Pons (tissue), 1 donor: ENCODE data around the gene CDC42EP1.
"Not testable (repeated sequence)": the region's sequence is repeated elsewhere in the genome, so short reads cannot be mapped to it uniquely, and the experiment has no call there.

ENCODE experiments used
- DNase-seq: peaks from one replicate; pipeline ENCODE4 v3.0.0-alpha.2; 2016; ENCODE audit warnings: low spot score

The CDC42EP1 gene

DNA sequence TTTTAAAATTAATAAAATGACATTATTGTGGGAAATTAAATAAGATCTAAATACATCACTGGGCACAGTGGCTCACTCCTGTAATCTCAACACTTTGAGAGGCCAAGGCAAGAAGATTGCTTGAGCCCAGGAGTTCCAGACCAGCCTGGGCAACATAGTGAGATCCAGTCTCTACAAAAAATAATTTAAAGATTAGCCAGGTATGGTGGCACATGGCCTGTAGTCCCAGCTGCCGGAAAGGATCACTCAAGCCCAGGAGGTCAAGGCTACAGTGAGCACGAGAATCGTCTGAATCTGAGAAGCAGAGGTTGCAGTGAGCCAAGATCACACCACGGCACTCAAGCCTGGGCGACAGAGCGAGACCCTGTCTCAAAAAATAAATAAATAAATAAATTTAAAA is 25.1 kb upstream of the CDC42EP1 start:
- no peak for DNase-seq

DNA sequence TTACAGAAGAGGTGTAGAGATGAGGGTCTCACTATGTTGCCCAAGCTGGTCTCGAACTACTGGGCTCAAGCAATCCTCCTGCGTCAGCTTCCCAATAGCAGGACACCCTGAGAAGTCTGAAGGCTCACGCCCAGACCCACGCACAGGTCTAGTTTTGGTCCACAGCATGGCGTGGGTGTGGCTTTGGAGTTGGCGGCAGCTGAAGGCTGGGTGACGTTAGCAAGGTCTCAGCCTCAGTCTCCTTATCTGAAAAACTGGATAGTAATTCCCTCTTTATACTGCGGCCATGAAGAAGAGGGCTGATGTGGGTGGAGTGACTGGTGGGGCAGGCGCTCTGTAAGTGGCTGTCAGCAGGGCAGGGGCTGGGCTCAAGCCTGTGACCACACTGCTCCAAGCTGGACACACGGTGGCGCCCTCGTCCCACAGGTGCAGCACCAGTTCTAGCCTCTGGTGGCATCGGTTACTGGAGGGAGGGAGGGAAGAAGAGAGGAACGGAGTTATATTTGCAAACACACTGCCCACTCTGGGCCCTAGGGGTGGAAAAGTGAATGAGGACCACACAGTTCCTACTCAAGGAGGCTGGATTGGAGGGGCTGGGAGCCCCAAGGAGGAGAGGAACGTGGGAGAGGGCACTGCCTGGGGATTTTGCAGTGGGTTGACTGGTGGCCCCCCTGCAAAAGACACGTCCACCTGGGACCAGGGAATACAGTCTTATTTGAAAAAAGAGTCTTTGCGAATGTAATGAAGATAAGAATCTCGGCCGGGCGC is 21.5 kb upstream of the CDC42EP1 start:
- DNase-seq = peak; percentile 95

DNA sequence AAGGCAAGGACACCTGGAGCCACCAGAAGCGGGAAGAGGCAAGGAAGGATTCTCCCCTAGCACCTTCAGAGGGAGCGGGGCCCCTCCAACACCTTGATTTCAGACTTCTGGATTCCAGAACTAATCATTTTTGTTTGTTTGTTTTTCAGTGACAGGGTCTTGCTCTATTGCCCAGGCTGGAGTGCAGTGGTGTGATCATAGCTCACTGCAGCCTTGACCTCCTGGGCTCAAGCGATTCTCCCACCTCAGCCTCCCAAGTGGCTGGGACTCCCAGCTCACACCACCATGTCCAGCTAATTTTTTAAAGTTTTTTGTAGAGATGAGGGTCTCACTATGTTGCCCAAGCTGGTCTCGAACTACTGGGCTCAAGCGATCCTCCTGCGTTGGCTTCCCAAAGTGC is 20.5 kb upstream of the CDC42EP1 start:
- DNase-seq = not testable (repeated sequence)

DNA sequence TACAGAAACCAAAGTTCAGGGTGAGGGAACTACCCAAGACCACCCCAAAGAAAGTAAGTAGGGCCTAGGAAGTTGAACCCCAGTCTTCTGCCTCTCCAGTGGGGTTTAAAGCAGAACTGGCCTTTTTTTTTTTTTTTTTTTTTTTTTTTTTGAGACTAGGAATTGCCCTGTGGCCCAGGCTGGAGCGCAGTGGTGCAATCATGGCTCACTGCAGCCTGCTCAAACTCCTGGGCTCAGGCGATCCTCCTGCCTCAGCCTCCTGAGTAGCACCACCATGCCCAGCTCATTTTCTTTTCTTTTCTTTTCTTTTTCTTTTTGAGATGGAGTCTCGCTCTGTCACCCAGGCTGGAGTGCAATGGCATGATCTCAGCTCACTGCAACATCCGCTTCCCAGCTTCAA is 17.9 kb upstream of the CDC42EP1 start:
- not testable (repeated sequence) for DNase-seq

DNA sequence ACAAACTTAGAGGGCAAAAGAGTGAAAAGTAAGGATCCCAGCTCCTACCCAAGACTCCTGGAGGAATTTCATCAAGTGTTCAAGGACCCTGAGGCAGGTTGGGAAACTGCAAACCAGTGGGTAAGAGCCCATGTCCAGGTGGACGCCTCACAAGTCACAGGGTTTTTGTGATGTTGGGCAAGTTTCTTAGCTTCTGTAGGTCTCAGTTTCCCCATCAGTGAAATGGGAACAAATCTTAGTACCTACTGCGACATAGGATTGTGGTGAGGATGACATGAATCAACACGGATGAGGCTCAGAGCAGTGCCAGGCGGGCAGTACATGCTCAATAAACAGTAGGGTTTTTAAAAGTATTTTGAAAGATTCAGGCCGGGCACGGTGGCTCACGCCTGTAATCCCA is 17.3 kb upstream of the CDC42EP1 start:
- DNase-seq = no peak

DNA sequence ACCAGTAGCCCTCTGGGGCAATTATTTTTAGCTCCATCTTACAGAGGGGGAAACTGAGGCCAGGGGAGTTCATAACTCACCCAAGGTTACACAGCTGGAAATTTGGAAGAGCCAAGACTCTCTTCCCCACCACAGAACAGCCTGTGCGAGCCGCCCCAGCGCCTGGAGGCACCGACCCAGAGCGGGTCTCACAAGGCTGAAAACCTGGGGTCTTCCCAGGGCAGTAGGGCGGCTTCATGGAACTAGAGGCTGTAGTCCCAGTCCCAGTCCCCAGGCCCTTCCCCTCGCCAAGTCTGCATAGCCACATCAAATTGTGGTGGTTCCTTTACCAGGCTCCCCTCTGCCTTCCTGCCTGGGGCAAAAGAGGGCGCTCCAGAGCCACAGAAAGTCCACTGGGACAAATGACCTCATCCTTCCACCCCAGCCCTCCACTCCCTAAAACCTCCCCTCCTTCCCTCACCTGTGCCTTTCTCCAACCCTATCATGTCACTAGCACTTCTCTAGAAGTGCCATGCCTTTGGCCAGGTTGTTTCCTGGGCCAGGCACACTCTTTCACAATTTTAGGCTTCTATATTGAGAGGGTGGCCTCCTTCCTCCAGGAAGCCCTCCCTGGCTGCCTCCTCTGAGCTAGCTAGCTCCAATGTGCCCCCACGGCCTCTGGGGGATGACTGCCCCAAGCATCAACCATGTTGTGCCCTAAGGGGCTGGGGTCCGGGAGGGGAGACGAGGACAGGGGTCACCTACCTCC is 15.2 kb upstream of the CDC42EP1 start:
- peak; percentile 50 for DNase-seq

DNA sequence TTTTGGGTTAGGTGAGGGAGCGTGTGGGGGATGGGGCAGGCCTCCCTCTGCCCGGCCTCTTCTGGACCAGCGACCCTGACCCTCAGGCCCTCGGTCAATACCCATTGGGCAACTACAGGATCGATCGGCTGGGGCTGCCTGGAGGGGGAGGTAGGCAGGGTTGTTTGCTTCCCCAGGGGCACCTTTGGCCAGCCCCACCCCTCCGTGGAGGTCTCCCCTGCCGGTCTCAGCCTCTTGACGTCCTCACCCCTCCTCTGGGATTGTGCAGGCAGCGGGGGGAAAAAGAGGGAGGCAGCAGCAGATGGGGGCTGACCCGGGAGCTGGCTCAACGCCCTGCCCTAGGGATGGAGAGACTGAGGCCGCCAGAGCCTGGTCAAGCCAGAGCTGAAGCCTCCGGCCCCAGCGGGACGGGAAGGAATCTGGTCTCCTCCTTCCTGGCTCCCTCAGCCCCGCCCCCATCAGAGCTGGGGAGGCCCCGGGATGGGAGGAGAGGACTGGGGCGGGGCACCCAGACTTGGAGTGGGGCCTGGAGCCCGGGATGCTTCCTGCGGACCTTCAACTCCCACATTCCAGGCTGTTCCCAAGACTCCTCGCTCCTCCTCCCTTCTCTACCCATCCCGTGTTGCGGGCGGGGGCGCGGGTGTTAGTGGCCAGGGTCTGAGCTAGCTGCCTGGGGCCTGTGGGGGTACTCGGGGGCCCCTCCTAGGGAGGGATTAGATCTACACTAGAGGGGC is 14.4 kb upstream of the CDC42EP1 start:
- peak; percentile 55 for DNase-seq

DNA sequence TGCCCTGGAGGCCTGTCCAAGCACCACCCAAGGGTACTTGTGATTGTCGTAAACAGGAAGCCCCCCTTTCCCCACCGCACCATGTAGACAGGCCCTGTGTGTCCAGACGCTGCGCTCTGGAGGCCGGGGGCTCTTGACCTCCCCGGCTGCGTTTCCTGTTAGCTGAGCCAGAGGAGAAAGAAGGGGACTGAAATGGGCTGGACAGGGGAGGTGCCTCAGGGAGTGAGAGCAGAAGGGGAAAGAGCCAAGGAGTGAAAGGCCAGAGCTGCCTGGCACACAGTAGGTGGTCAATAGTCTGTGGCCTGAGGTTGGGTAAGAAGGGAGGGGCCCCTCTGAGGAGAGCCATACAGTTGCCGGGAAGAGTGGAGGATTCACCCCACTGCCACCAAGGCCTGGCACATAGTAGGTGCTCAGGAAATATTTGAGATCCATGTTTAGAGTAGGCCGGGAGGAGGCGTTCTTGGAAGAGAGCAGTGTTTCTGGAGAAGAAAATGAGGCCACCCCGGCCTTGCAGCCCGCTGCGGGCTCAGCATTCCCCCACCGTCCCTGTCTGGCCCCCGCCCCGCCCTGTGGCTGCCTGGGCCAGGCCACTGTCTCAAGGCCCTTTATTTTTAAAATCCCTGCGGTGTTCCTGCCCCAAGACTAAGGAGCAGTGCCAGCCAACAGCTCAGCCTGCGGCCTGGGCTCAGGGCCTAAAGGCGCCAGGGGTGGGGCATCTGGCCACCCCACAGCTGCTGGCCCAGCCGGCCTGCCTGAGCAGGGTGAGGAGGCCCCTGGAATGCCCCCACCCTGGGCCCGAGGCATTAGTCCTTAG is 13.6 kb upstream of the CDC42EP1 start:
- peak; percentile 6 for DNase-seq

DNA sequence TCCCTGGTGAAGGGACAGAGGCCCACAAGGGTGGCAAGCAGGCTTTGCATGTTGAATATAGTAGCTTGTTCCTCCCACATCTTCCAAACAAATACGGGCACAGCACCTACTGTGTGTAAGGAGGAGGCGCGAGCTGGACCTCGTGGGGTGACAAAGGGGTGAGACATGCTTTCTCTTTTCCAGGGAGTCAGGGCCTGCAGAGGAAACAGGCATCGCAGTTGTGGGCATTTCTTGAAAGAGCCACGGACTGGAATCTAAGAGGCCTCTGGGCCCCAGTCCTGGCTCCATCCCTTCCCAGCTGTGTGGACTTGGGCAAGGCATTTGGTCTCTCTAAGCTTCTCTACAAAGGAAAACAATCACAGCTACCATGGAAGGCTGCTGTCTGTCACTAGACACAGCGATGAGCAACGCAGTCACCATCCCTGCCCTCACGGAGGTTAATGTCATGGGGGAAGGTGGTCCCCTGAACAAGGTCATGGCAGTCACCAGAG is 13.0 kb upstream of the CDC42EP1 start:
- peak; percentile 77 for DNase-seq

DNA sequence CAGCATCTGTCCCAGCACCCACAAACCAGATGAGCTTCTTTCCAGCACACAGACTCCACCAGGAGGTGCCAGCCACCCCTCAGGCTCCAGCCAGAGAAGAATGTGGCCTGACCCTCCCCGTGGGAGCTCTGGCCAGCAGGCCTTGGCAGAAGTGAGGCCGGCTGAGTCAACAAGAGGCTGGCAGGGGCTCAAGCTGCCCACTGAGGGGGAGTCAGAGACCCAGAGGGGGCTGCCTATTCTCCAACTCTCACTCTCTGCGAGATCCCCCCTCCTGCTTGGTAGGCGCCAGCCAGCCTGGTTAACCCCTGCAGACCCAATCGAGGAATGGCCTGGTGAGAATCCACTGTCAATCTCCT is 10.6 kb upstream of the CDC42EP1 start:
- peak; percentile 93 for DNase-seq

DNA sequence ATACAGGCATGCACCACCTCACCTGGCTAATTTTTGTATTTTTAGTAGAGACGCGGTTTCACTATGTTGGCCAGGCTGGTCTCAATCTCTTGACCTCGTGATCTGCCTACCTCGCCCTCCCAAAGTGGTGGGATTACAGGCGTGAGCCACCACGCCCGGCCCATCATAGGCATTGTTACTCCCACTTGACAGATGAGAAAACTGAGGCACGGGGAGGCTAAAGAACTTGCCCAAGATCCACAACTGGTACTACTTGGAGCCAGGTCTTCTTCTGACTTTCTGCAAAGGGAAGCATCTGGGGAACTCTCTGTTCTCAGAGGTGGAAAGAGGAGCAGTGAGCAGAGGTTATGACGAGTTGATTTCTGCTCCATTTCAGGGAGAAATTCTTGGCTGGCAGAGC is 9.4 kb upstream of the CDC42EP1 start:
- not testable (repeated sequence) for DNase-seq

DNA sequence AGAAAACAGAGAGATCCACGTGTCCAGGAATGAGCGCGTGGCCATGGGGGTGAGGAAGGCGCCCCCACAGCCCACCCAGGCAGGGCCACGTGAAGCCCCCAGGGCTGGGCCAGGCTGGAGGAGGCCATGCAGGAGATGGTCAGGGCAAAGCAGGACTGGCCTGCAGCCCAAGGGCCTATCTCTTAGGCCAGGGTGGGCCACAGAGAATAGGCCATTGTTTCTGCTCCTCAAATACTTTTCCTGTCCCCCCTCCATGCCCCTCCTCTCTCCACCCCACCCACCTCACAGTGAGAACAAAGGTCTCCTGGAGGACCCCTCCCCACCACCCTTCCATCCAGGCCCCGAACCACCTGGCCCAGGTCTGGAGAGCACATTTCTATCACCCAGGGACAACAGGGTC is 8.3 kb upstream of the CDC42EP1 start:
- no peak for DNase-seq

DNA sequence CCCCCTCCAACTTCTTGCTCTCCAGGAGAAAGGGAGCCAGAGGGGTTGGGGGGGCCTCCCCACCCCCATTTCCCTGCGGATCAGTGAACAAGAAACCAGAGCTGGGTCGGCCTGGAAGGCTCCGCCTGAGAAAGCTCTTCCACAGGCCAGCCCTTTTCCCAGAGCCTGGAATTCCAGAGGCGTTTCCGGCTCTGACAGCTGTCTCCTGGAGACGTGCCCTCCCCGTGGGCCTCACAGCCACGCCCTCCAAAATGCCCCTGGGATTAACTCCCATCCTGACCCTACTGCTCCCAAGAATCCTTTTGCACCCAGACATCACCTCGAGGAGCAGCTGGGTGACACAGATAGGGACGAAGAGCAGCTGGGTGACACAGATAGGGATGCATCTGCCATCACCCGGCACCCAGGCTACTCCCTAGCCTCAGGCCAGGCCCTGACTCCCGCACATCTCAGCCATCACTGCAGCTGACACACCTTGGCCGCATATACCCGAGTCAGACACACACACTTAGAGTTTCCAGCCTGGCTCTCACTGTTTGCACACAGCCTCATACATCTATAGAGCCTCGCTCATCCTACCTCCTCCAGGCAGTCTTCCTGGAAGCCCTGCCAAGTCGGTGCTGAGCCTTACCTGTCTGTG is 7.6 kb upstream of the CDC42EP1 start:
- no peak for DNase-seq

DNA sequence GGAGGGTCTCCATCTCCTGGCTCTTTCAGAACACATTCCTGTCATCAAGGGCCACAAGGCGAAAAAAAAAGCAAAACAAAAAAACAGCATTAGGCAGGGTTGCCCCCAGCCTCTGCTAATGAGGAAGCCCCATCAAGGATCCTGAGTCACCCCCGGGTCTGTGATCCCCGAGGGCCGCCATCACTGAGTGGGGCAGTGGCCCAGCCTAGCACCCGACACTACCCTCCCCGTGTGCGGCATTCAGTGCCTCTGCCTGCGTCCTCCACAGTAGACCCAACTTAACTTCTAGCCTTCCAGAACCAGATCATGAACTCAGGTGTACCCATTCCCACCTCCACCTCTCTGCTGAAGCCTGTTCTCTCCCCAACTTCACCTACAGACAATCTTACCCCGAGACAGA is 6.6 kb upstream of the CDC42EP1 start:
- DNase-seq = no peak

DNA sequence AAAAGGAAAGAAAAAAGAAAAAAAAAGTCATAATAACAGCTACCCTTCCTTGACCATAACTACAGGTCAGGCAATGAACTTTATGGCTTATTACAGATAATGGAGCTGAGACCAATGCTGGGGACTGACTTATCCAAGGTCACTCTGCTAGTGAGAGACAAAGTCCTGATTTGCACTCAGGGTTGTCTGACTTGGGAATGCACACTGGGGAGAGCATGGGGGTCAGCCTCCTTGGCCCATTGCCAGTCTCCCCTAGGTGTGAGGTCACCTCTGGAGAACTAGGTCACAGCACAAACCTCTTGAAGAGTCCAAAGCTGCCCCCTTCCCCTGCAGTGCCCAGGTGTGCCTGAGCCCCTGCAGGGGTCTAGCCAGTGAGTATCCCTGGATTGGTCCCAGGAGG is 5.3 kb upstream of the CDC42EP1 start:
- DNase-seq = no peak

DNA sequence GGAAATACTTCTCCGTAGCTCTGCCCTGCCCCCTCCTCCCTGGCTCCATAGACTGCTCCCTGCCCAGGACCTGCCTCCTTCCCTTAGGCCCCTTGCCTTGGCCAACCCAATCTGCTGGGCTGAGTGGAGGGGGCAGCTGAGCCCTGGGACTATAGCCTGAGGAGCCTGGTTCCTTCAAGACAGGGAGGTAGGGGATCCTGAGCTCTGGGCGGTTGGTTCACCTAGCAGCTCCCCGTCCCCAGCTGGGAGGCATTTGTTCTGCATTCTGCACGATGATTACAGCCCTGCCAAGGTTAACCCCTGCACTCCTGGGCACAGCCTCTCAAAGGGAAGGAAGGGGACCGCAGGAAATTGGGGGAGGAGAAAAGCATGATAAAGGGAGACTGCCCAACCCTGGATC is 3.6 kb upstream of the CDC42EP1 start:
- no peak for DNase-seq

DNA sequence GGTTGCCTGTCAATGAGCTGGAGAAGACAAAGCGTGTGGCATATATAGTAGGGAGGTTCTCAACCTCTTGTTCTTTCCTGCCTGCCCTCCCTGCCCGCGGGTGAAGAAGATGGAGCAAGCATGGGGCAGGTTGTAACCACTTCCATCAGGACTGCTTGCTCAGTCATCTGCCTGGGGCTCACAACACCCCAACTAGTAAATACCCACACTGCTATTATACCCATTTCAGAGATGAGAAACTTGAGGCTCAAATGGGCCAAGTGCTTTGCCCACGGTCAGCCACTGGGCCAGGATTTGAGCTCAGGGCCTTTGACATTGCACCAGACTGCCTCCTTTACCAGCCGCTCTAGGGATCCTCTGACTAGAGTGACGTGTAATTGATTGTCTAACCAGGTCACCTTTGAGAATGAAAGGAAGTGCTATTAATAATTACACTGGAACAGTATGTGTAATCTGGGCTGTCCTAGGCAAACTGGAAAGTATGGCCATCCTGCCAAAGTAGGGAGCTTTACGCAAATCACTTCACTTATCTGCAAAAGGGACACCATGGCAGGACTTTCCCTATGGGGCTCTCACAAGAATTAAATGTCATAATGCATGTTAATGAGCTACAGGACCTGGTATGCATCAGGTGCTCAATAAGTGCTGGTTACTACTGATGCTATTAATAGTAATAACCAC is 2.8 kb upstream of the CDC42EP1 start:
- DNase-seq = no peak

DNA sequence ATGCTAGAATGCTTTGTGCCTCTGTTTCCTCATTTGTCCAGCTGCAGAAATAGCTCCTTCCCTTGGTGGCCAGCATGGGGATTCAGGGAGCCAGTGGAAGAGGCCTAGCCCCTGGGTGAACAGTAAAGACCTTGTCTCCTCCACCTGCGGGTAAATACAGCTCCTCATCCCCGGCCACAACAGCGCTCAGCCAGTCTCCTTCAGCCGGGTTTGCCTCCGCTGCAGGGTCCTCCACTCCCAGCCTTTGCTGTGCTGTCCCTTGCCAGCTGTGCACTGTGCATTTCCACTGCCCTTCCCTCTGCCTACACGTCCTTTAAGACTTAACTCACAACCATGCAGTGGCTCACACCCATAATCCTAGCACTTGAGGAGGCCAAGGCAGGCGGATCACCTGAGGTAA is 1.5 kb upstream of the CDC42EP1 start:
- no peak for DNase-seq

DNA sequence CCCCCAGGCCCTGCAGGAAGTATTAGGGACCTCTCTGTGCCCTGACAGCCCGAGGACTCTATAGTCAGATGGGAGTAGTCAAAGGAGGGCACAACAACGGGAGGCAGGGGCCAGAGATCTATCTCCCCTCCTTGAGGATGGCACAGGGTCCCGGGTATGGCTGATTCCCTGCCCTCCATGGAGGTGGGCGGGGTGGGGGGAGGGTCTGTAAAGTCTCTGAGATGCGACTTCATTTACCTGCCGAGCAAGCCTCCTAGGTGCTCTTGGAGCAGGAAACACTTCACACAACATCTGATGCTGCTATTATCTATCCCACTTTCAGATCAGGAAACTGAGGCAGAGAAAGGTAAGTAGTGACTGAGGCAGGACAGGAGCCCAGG is 769 bp upstream of the CDC42EP1 start:
- no peak for DNase-seq

DNA sequence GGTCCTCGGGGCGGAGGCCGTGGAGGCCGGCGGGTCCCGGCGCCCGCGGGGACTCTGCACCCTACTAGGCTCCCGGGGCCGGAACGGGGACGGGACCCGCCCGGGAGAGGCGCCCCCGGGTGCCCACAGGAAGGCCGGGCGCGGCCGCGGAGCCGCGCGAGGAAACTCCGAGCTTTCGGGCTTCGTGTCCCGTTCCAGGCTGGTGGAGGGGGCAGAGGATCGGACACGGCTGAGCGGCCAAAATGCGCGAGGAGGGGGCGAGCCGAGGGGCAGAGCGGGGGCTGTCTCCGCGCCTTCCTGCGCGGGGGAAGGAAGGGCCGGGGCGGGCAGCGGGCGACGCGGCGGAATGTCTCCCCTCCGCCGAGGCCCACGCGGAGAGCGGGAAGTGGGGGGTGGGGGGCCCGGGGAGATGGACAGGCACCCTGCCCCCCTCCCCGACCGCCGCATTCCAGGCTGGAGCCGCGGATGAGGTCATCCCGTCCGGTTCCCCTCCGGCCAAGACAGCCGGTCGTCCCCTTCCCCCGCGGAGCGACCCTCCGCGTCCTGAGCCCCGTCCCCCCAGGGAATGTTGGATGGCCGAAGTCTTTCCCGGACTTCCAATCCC is 430 bp downstream of the CDC42EP1 start:
- DNase-seq = no peak
